Smooth muscle cell (in vitro differentiated cells): ENCODE data around the gene MYO3B. TPM values are rescaled to one million over a fixed set of nuclear protein-coding genes. Genes with fewer than 3 reads are reported as not detected.

Source experiments
- DNase-seq: peaks from one replicate; lab custom pipeline; 2025; ENCODE audit not compliant: unreplicated experiment; lab: John Stamatoyannopoulos, UW
- H2AFZ ChIP-seq: fragments of 200-600 bp; sonication (generic); 2 replicates; pipeline ENCODE4 v1.6.0; 2016; ENCODE audit warnings: antibody characterized with exemption, low read depth, mild to moderate bottlenecking
- H3F3A ChIP-seq: fragments of 200-600 bp; sonication (generic); 2 replicates; pipeline ENCODE4 v1.6.0; 2017; ENCODE audit warnings: antibody characterized with exemption, low read depth
- H3K27ac ChIP-seq: fragments of 200-600 bp; sonication (generic); 2 replicates; pipeline ENCODE4 v1.5.1; 2016; ENCODE audit warnings: low read depth, mild to moderate bottlenecking
- H3K27me3 ChIP-seq: fragments of 200-600 bp; sonication (generic); 2 replicates; pipeline ENCODE4 v1.6.1; 2016; ENCODE audit warnings: low read depth, mild to moderate bottlenecking
- H3K36me3 ChIP-seq: fragments of 200-600 bp; sonication (generic); 2 replicates; pipeline ENCODE4 v1.5.1; 2016; ENCODE audit warnings: low read depth
- H3K4me1 ChIP-seq: fragments of 200-600 bp; sonication (generic); 2 replicates; pipeline ENCODE4 v1.5.1; 2016; ENCODE audit warnings: low read depth
- H3K4me2 ChIP-seq: fragments of 200-600 bp; sonication (generic); 2 replicates; pipeline ENCODE4 v1.6.0; 2016; ENCODE audit warnings: mild to moderate bottlenecking
- H3K4me3 ChIP-seq: fragments of 200-600 bp; sonication (generic); 2 replicates; pipeline ENCODE4 v1.5.1; 2016; ENCODE audit warnings: mild to moderate bottlenecking
- H3K79me2 ChIP-seq: fragments of 200-600 bp; sonication (generic); 2 replicates; pipeline ENCODE4 v1.6.0; 2016; ENCODE audit warnings: low read depth, mild to moderate bottlenecking
- H3K9ac ChIP-seq: fragments of 200-600 bp; sonication (generic); 2 replicates; pipeline ENCODE4 v1.6.0; 2016; ENCODE audit warnings: low read depth
- H3K9me3 ChIP-seq: fragments of 200-600 bp; sonication (generic); replicated peaks from 2 replicates; pipeline ENCODE4 v1.5.1; 2016; ENCODE audit warnings: low read depth
- H4K20me1 ChIP-seq: fragments of 200-600 bp; sonication (generic); 2 replicates; pipeline ENCODE4 v1.6.0; 2016; ENCODE audit warnings: low read depth
- WGBS: methylation state at CpG from one replicate; pipeline ENCODE4 v1.1.7; 2016; ENCODE audit warnings: low lambda C conversion rate; 5-methylcytosine and 5-hydroxymethylcytosine counted together
- polyA plus RNA-seq: library from polyadenylated mRNA; unstranded; fragments of >200 nt; fragmentation: Nextera tagmentation; extraction: Ambion mirVana; gene quantifications from 2 replicates; pipeline ENCODE4 v1.2.1, GENCODE V29; 2016
- total RNA-seq: library from RNA; depleted of rRNA; stranded (reverse); fragments of >200 nt; gene quantifications from 2 replicates; pipeline ENCODE4 v1.2.3, GENCODE V29; 2014
- TF ChIP-seq, protein P1 (sequence below): fragments of 200-600 bp; sonication (generic); IDR thresholded peaks from 2 replicates; pipeline ENCODE4 v1.5.1; 2017; ENCODE audit warnings: borderline replicate concordance, mild to moderate bottlenecking, antibody characterized with exemption; ENCODE audit not compliant: insufficient read depth, poor library complexity, severe bottlenecking

MYO3B gene
- total and polyA plus RNA-seq, 2 experiments from 2014 or later = 0.47 to 3.1 TPM

DNA sequence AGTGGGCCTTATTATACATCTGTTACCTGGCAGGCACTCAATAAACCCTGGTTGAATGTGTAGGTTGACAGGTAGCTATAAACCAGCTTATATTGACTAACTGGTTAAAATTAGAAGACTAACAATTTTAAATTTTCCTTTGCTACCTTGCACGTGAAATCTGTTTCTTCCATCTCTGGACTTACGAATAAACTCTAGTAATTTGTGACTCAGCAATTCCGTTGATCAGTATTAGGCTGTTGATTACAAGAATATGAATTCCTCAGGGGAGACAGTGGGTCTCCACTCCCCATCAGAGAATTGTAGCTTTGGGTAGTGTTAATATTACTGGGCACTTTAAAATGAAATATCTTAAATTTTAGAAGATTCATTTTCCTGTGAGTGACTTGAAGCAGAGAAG, 399.4 kb downstream of the MYO3B start:
- WGBS = 88% methylated on average over 3 of the region's 3 CpGs
- H4K20me1 ChIP-seq = no peaks in the 10 kb centered on the region
- no peak overlapping the region for H3K4me2 ChIP-seq
- no peak overlapping the region for H3K4me3 ChIP-seq
- H3F3A ChIP-seq = no peaks in the 10 kb centered on the region
- no peaks in the 10 kb centered on the region for H3K36me3 ChIP-seq
- no peak overlapping the region for H3K27ac ChIP-seq
- DNase-seq = no peak
- no peaks in the 10 kb centered on the region for H3K27me3 ChIP-seq
- H3K9me3 ChIP-seq = no peaks in the 10 kb centered on the region
- no peak overlapping the region for H3K9ac ChIP-seq
- peaks cover 6% of the 10 kb centered on the region for H3K4me1 ChIP-seq
- TF ChIP-seq, protein P1, sequence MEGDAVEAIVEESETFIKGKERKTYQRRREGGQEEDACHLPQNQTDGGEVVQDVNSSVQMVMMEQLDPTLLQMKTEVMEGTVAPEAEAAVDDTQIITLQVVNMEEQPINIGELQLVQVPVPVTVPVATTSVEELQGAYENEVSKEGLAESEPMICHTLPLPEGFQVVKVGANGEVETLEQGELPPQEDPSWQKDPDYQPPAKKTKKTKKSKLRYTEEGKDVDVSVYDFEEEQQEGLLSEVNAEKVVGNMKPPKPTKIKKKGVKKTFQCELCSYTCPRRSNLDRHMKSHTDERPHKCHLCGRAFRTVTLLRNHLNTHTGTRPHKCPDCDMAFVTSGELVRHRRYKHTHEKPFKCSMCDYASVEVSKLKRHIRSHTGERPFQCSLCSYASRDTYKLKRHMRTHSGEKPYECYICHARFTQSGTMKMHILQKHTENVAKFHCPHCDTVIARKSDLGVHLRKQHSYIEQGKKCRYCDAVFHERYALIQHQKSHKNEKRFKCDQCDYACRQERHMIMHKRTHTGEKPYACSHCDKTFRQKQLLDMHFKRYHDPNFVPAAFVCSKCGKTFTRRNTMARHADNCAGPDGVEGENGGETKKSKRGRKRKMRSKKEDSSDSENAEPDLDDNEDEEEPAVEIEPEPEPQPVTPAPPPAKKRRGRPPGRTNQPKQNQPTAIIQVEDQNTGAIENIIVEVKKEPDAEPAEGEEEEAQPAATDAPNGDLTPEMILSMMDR = no peak
- no peak overlapping the region for H2AFZ ChIP-seq
- no peaks in the 10 kb centered on the region for H3K79me2 ChIP-seq

DNA sequence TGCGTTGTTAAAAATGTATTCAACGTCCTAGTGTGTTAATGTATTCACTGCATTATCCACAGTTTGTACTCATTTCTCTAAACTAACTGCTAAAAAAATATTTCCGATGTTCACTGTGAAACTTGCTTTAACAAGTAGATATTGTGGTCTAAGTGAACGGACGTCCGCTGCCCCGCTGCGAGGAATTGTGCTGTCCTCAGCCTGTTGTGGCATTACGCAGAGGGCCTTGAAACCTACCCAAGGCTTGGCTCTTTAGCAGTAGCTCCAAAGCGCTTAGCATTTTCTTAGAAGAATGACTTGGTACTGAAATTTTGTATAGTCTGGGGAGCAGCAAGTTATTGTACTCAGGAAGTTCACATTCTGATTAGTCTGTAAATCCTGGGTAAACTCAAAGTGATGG, 400.7 kb downstream of the MYO3B start:
- H4K20me1 ChIP-seq = no peaks in the 10 kb centered on the region
- no peak overlapping the region for H3K27ac ChIP-seq
- H3K4me3 ChIP-seq = no peak overlapping the region
- no peaks in the 10 kb centered on the region for H3K79me2 ChIP-seq
- H3K36me3 ChIP-seq = no peaks in the 10 kb centered on the region
- 96% methylated on average over 10 of the region's 10 CpGs for WGBS
- H2AFZ ChIP-seq = no peak overlapping the region
- H3K27me3 ChIP-seq = no peaks in the 10 kb centered on the region
- H3K9ac ChIP-seq = no peak overlapping the region
- TF ChIP-seq, protein P1 = no peak
- peaks cover 17% of the 10 kb centered on the region for H3K4me1 ChIP-seq
- H3K9me3 ChIP-seq = no peaks in the 10 kb centered on the region
- no peak overlapping the region for H3K4me2 ChIP-seq
- H3F3A ChIP-seq = no peaks in the 10 kb centered on the region
- DNase-seq = no peak

DNA sequence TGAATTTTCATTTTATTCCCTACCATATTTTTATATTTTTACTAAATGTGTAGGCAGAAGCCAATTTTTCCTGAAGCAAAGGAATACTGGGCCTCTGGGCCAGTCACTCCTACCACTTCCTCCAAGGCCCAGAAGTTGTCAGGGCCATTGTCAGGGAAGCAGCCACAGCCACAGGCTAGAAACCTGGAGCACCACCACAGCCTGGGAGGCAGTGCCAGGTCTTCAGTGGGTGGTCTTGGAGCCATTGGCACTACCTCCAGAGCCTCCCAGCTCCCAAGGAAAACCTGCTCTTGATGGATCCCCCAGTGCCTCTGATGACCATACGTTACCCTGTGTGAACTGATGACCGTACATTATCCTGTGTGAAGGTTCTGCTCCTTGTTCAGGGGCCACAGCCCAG, 401.6 kb downstream of the MYO3B start:
- no peak overlapping the region for H3K9ac ChIP-seq
- H2AFZ ChIP-seq = no peak overlapping the region
- no peak overlapping the region for H3K4me2 ChIP-seq
- H3F3A ChIP-seq = no peaks in the 10 kb centered on the region
- peaks cover 18% of the 10 kb centered on the region for H3K4me1 ChIP-seq
- H3K79me2 ChIP-seq = no peaks in the 10 kb centered on the region
- DNase-seq = no peak
- TF ChIP-seq, protein P1 = no peak
- H3K9me3 ChIP-seq = no peaks in the 10 kb centered on the region
- H4K20me1 ChIP-seq = no peaks in the 10 kb centered on the region
- H3K4me3 ChIP-seq = no peak overlapping the region
- H3K27ac ChIP-seq = no peak overlapping the region
- H3K36me3 ChIP-seq = no peaks in the 10 kb centered on the region
- H3K27me3 ChIP-seq = no peaks in the 10 kb centered on the region
- WGBS = 92% methylated on average over 2 of the region's 2 CpGs

DNA sequence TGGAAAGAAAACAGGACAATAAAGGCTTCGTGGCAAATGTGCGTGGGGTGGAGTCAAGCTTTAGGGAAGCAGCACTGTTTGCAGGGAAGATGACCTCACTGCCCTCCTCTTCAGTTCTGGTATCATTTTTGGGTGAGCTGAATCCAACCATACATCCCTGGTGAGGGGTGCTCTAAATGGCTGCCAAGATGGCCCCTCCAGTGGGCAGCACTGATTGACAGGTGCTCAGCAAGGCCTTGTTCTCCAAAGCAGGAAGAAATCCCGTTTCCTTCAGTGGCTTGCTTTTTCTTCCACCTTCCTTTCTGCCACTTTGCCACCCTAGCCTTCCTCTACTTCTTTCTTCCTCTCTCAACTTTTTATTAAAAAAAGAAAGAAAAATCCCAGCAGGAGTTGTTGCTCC, 404.4 kb downstream of the MYO3B start:
- Histone ChIP-seq H3K4me3 (no peak overlapping the region), H3K9me3 (no peaks in the 10 kb centered on the region), H3K79me2 (no peaks in the 10 kb centered on the region), H2AFZ (no peak overlapping the region), H3K9ac (no peak overlapping the region), H3K27ac (no peak overlapping the region), H3K27me3 (no peaks in the 10 kb centered on the region), H3K4me2 (no peak overlapping the region), H3K4me1 (peaks cover 18% of the 10 kb centered on the region), H4K20me1 (no peaks in the 10 kb centered on the region), H3F3A (no peaks in the 10 kb centered on the region), H3K36me3 (no peaks in the 10 kb centered on the region)
- TF ChIP-seq, protein P1 = no peak
- DNase-seq = no peak
- WGBS = 90% methylated on average over 3 of the region's 3 CpGs
